ENCODE measurements around the gene ADRM1.

GRCh38 chr20:62284448-62284847, 18.3 kb upstream of the ADRM1 start:
- no peak for TF ChIP-seq CTCF (IDR thresholded peaks at IDR 0.05; ENCODE audit: low read length)
- no peak for TF ChIP-seq EZH2 (IDR thresholded peaks at IDR 0.05; ENCODE audit: borderline replicate concordance, low read length)
